HepG2 (cell line): ENCODE measurements around the gene ENTREP3. TPM values are rescaled to one million over a fixed set of nuclear protein-coding genes. Genes with fewer than 3 reads are reported as not detected.

Experiments
- ARID5B ChIP-seq: IDR thresholded peaks from 2 replicates; pipeline ENCODE4 v1.4.0; 2020; ENCODE audit warnings: mild to moderate bottlenecking, missing genetic modification reagents
- ELF3 ChIP-seq: IDR thresholded peaks from 2 replicates; pipeline ENCODE4 v1.6.1; 2016; ENCODE audit warnings: missing genetic modification reagents, missing compliant biosample characterization
- GLMP ChIP-seq: sonication (generic); formaldehyde crosslinking; IDR thresholded peaks from 2 replicates; pipeline ENCODE4 v1.9.0; 2021; ENCODE audit warnings: missing genetic modification reagents, mild to moderate bottlenecking, borderline replicate concordance
- GTF3A ChIP-seq: sonication (generic); formaldehyde crosslinking; conservative IDR thresholded peaks from 2 replicates; pipeline ENCODE4 v1.4.0; 2020; ENCODE audit warnings: mild to moderate bottlenecking, missing genetic modification reagents
- HES4 ChIP-seq: sonication (generic); formaldehyde crosslinking; IDR thresholded peaks from 2 replicates; pipeline ENCODE4 v1.9.0; 2021; ENCODE audit warnings: mild to moderate bottlenecking, missing genetic modification reagents, borderline replicate concordance
- HMGXB3 ChIP-seq: sonication (generic); formaldehyde crosslinking; IDR thresholded peaks from 2 replicates; pipeline ENCODE4 v1.4.0; 2020; ENCODE audit warnings: missing genetic modification reagents, borderline replicate concordance
- HNF4A ChIP-seq: sonication (generic); formaldehyde crosslinking; IDR thresholded peaks from 2 replicates; pipeline ENCODE4 v1.4.0; 2020; ENCODE audit warnings: missing genetic modification reagents
- ISL2 ChIP-seq: sonication (generic); formaldehyde crosslinking; IDR thresholded peaks from 2 replicates; pipeline ENCODE4 v1.5.0; 2020; ENCODE audit warnings: missing genetic modification reagents
- JDP2 ChIP-seq: sonication (generic); formaldehyde crosslinking; IDR thresholded peaks from 2 replicates; pipeline ENCODE4 v1.8.1; 2022; ENCODE audit warnings: missing genetic modification reagents, borderline replicate concordance
- KDM4B ChIP-seq: sonication (generic); formaldehyde crosslinking; IDR thresholded peaks from 2 replicates; pipeline ENCODE4 v1.4.0; 2020; ENCODE audit warnings: missing genetic modification reagents
- MIXL1 ChIP-seq: IDR thresholded peaks from 2 replicates; pipeline ENCODE4 v1.6.1; 2016
- RFX5 ChIP-seq: IDR thresholded peaks from 2 replicates; pipeline ENCODE4 v1.6.1; 2011; ENCODE audit warnings: low read depth, low read length, improper control_type of control experiment
- SNAI1 ChIP-seq: sonication (generic); formaldehyde crosslinking; IDR thresholded peaks from 2 replicates; pipeline ENCODE4 v1.5.0; 2020; ENCODE audit warnings: mild to moderate bottlenecking, missing genetic modification reagents, borderline replicate concordance
- ZMYM4 ChIP-seq: sonication (generic); formaldehyde crosslinking; IDR thresholded peaks from 2 replicates; pipeline ENCODE4 v1.8.1; 2023; ENCODE audit warnings: mild to moderate bottlenecking, missing genetic modification reagents
- ZNF335 ChIP-seq: sonication (generic); formaldehyde crosslinking; IDR thresholded peaks from 2 replicates; pipeline ENCODE4 v1.4.0; 2020; ENCODE audit warnings: missing genetic modification reagents
- ZNF878 ChIP-seq: sonication (generic); formaldehyde crosslinking; IDR thresholded peaks from 2 replicates; pipeline ENCODE4 v1.8.1; 2023; ENCODE audit warnings: mild to moderate bottlenecking, missing genetic modification reagents, moderate library complexity
- polyA plus RNA-seq, 8 experiments: library from polyadenylated mRNA; depleted of rRNA in 3 of 8; stranded (reverse) in 7 of 8; unstranded in 1 of 8; fragments of >200 nt; fragmentation: Illumina TruSeq in 4 of 8; extraction: Trizol in 4 of 8; gene quantifications; 2 replicates each; pipeline versions ENCODE4 v1.2.1 to v1.2.3, GENCODE V29; 2011 to 2016; ENCODE audit warnings: low read depth in 4 of 8, missing spikeins in 1 of 8, mixed read lengths in 1 of 8; ENCODE audit not compliant: insufficient read depth in 1 of 8
- total RNA-seq, 5 experiments: library from RNA; depleted of rRNA; stranded (reverse); fragments of >200 nt; fragmentation: Illumina TruSeq; extraction: Trizol; gene quantifications; 2 replicates each; pipeline ENCODE4 v1.2.3, GENCODE V29; 2016; ENCODE audit warnings: low read depth in 1 of 5
- TF ChIP-seq, protein P1 (sequence below): sonication (generic); formaldehyde crosslinking; IDR thresholded peaks from 2 replicates; pipeline ENCODE4 v1.4.0; 2020; ENCODE audit warnings: missing genetic modification reagents
- TF ChIP-seq, protein P2 (sequence below): sonication (generic); formaldehyde crosslinking; IDR thresholded peaks from 2 replicates; pipeline ENCODE4 v1.8.0; 2022; ENCODE audit warnings: mild to moderate bottlenecking, missing genetic modification reagents

The ENTREP3 gene
- total and polyA plus RNA-seq, 2 of the 13 experiments (the other 11 are each of a cell fraction or from before 2014, with no cell fraction given): 4.1 to 9.9 TPM

- peak; percentile 34; the same call in 1 of the 2 replicates for TF ChIP-seq ARID5B
- no peak for TF ChIP-seq RFX5
- TF ChIP-seq KDM4B: no peak; the same call in 1 of the 2 replicates
- TF ChIP-seq, protein P1, sequence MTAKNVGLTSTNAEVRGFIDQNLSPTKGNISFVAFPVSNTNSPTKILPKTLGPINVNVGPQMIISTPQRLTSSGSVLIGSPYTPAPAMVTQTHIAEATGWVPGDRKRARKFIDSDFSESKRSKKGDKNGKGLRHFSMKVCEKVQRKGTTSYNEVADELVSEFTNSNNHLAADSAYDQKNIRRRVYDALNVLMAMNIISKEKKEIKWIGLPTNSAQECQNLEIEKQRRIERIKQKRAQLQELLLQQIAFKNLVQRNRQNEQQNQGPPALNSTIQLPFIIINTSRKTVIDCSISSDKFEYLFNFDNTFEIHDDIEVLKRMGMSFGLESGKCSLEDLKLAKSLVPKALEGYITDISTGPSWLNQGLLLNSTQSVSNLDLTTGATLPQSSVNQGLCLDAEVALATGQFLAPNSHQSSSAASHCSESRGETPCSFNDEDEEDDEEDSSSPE: 0 out of 2 replicates have a peak, but pooled peaks have one; percentile 20
- no peak for TF ChIP-seq GLMP (CRISPR knock-in tag)
- peak; percentile 66; the same call in 1 of the 2 replicates for TF ChIP-seq MIXL1 (CRISPR knock-in tag)
- no peak for TF ChIP-seq SNAI1
- 0 out of 2 replicates have a peak, but pooled peaks have one; percentile 35 for TF ChIP-seq ISL2 (CRISPR knock-in tag)
- TF ChIP-seq, protein P2, sequence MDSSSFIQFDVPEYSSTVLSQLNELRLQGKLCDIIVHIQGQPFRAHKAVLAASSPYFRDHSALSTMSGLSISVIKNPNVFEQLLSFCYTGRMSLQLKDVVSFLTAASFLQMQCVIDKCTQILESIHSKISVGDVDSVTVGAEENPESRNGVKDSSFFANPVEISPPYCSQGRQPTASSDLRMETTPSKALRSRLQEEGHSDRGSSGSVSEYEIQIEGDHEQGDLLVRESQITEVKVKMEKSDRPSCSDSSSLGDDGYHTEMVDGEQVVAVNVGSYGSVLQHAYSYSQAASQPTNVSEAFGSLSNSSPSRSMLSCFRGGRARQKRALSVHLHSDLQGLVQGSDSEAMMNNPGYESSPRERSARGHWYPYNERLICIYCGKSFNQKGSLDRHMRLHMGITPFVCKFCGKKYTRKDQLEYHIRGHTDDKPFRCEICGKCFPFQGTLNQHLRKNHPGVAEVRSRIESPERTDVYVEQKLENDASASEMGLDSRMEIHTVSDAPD (CRISPR knock-in tag): no peak
- TF ChIP-seq ZMYM4 (CRISPR knock-in tag): peak; percentile 56
- no peak for TF ChIP-seq HES4 (CRISPR knock-in tag)
- peak; percentile 82 for TF ChIP-seq HMGXB3 (CRISPR knock-in tag)
- no peak for TF ChIP-seq HNF4A (CRISPR knock-in tag)
- TF ChIP-seq GTF3A (CRISPR knock-in tag): no peak
- peak; percentile 77 for TF ChIP-seq ELF3 (CRISPR knock-in tag)
- no peak for TF ChIP-seq JDP2 (CRISPR knock-in tag)
- peak; percentile 60; the same call in 1 of the 2 replicates for TF ChIP-seq ZNF335 (CRISPR knock-in tag)
- TF ChIP-seq ZNF878: no peak
Observed at GRCh38 chr1:155241069-155241679, 14.1 kb downstream of the ENTREP3 start (continued).
